ENCODE results near the gene KPNA4.

GRCh38 chr3:160470181-160470580 lies 95.2 kb downstream of the KPNA4 start:
- TF ChIP-seq CTCF (IDR thresholded peaks at IDR 0.05) = no peak
- TF ChIP-seq POLR2A (IDR thresholded peaks at IDR 0.05) = no peak

All from testis (tissue), 2 donors.